ENCODE measurements around the gene KCNJ1.

The KCNJ1 gene

GRCh38 chr11:128872594-128872993, 5.5 kb upstream of the KCNJ1 start:
- no peak for TF ChIP-seq CTCF (IDR thresholded peaks at IDR 0.05; ENCODE audit: insufficient read depth, low read depth, low read length, missing control alignments)
- no peak overlapping the region for H3K4me3 ChIP-seq (ENCODE audit: low read length)
- no peak for DNase-seq (ENCODE audit: low read depth)

GRCh38 chr11:128872094-128872493, 5.0 kb upstream of the KCNJ1 start:
- no peak overlapping the region for H3K4me3 ChIP-seq (ENCODE audit: low read length)
- no peak for DNase-seq (ENCODE audit: low read depth)
- TF ChIP-seq CTCF (IDR thresholded peaks at IDR 0.05; ENCODE audit: insufficient read depth, low read depth, low read length, missing control alignments), result no peak

DNA sequence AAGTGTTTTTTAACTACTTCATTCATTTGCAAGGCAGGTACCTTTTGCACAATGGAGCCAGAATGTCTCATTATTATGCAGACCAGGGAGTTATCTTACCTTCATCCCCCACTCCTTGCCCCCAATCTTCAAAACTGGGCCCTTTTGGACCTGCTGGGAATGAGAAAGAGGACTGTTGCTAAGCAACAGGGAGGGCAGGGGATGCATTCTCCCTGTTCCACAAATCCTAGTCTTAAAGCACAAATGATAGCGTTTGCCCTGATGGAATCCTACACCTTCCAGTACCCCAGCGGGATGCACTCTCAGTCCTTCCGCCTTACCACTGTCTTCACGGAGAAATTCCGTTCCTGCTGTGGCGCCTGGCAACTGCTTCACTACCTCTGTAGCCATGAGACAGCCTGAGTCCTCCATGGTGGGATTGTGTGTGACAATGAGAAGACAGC, 4.1 kb upstream of the KCNJ1 start:
- no peak overlapping the region for H3K4me3 ChIP-seq (ENCODE audit: low read length)
- no peak for TF ChIP-seq CTCF (IDR thresholded peaks at IDR 0.05; ENCODE audit: insufficient read depth, low read depth, low read length, missing control alignments)
- DNase-seq (ENCODE audit: low read depth), result no peak

DNA sequence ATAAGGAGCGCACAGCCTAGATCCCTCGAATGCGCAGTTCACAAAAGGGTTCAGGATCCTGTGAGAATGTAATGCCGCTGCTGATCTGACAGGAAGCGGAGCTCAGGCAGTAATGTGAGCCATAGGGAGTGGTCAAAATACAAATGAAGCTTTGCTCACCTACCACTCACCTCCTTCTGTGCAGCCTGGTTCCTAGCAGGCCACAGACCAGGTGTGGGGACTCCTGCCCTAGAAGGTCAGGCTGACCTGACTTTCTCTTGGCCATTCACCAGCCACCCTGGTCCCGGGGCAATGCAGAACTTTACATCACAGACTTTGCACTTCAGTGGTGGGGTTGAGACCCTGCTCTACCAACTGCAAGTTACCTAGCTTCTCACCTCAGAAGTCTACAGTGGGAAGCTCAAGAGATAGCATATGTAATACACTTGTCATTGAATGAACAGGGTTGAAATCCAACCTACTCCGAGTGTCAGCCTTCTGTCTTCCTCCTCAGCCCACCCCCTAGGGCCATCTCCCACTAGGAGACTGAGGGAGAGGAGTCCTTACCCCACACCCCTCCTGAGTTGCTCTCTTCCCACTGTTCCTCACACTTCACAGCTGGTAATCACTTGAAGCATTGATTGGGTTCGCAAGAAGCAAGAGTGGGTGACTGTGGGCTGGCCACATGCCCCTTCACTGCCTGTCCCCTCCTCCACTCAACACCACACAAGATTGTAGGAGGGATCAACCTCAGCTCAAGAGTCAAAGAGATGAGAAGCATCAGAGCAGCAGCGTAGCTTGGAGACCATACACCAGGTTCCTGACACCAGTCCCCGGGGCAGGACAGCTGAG, 2.0 kb upstream of the KCNJ1 start:
- no peak for TF ChIP-seq CTCF (IDR thresholded peaks at IDR 0.05; ENCODE audit: insufficient read depth, low read depth, low read length, missing control alignments)
- no peak overlapping the region for H3K4me3 ChIP-seq (ENCODE audit: low read length)
- no peak for DNase-seq (ENCODE audit: low read depth)

- H3K4me3 ChIP-seq (ENCODE audit: low read length), result no peak overlapping the region
- DNase-seq (ENCODE audit: low read depth), result peak; percentile 71
- TF ChIP-seq CTCF (IDR thresholded peaks at IDR 0.05; ENCODE audit: insufficient read depth, low read depth, low read length, missing control alignments), result no peak
Measured at GRCh38 chr11:128865490-128865889, 1.6 kb downstream of the KCNJ1 start.

DNA sequence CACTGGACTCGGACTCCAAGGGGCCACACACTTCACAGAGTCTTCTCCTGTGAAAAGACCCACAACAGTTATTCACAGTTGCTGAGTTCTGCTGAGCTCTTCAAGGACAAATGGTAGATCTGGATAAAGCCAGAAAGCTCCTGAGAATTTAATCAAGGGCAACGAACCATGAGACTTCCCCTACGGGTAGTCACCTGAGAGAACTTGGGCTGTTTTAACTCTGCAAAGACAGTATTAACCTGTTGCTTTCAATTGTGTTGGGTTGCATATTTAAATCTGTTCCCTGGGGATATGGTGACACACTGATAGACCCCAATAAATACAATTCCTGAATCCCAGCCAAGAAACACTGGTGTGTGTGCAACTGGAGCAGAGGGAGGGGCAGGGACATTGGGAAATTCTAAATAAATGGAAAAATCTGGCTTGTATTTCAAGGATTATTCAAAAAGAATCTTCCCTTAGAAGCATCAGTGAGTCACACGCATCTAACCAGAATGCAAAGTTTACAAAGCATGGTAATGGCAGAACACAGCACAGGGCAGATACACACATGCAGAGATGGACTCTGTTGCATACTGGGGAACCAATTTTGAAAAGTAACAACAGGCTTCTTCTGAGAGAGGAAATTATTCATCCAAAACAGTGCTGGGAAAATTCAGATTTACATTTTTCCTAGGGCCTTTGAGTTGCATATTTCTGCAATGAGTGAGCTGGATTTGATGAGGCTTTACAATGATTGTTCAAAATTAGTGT, 4.0 kb downstream of the KCNJ1 start:
- H3K4me3 ChIP-seq (ENCODE audit: low read length), result no peak overlapping the region
- no peak for TF ChIP-seq CTCF (IDR thresholded peaks at IDR 0.05; ENCODE audit: insufficient read depth, low read depth, low read length, missing control alignments)
- peak; percentile 57 for DNase-seq (ENCODE audit: low read depth)

Data from epithelial cell of esophagus (primary cell).